Esophagus muscularis mucosa (tissue), 4 donors: ENCODE measurements around the gene DSC2. TPM values are rescaled to one million over a fixed set of nuclear protein-coding genes. Genes with fewer than 3 reads are reported as not detected.

Experiments used
- DNase-seq: peaks from one replicate; pipeline ENCODE4 v3.0.0-alpha.2; 2017; ENCODE audit errors: extremely low spot score
- H3K27ac ChIP-seq, 4 donors: fragments of 200-600 bp; sonication (generic); replicated peaks in 1 of 4; 1 replicate in 3 of 4; 2 replicates in 1 of 4; pipeline ENCODE4 v1.5.1; 2016 to 2019; ENCODE audit warnings: mild to moderate bottlenecking in 1 of 4
- H3K27me3 ChIP-seq, 4 donors: fragments of 200-600 bp; sonication (generic); one replicate each; pipeline versions ENCODE4 v1.5.1 to v1.6.0; 2016 to 2019
- H3K36me3 ChIP-seq, 4 donors: fragments of 200-600 bp; sonication (generic); one replicate each; pipeline ENCODE4 v1.5.1; 2016 to 2019
- H3K4me1 ChIP-seq, 4 donors: fragments of 200-600 bp; sonication (generic); one replicate each; pipeline ENCODE4 v1.5.1; 2016 to 2019
- H3K4me3 ChIP-seq, 4 donors: fragments of 200-600 bp; sonication (generic); 1 replicate in 2 of 4; 2 replicates in 2 of 4; pipeline ENCODE4 v1.5.1; 2016 to 2019; ENCODE audit warnings: mild to moderate bottlenecking in 4 of 4, moderate library complexity in 1 of 4
- H3K9me3 ChIP-seq, 4 donors: fragments of 200-600 bp; sonication (generic); 1 replicate in 3 of 4; 2 replicates in 1 of 4; pipeline ENCODE4 v1.5.1; 2016 to 2019
- CTCF ChIP-seq, 3 experiments: fragments of 200-600 bp in 2 of 3; fragments of 450-650 bp in 1 of 3; sonication (generic) in 2 of 3; IDR thresholded peaks; one replicate each; pipeline ENCODE4 v1.5.1; 2017 to 2019; ENCODE audit warnings: antibody characterized with exemption in 3 of 3, mild to moderate bottlenecking in 2 of 3, moderate library complexity in 1 of 3
- EP300 ChIP-seq: sonication (generic); formaldehyde crosslinking; IDR thresholded peaks from one replicate; pipeline ENCODE4 v1.6.1; 2017; ENCODE audit warnings: antibody characterized with exemption
- POLR2A ChIP-seq: fragments of 450-650 bp; IDR thresholded peaks from one replicate; pipeline ENCODE4 v1.6.1; 2017; ENCODE audit warnings: antibody characterized with exemption, moderate library complexity, mild to moderate bottlenecking, low read depth
- POLR2AphosphoS5 ChIP-seq, 2 donors: sonication (generic); formaldehyde crosslinking; IDR thresholded peaks; one replicate each; pipeline ENCODE4 v1.6.1; 2017; ENCODE audit warnings: antibody characterized with exemption in 2 of 2
- WGBS: methylation state at CpG from one replicate; pipeline ENCODE4 v1.1.5; 2018; 5-methylcytosine and 5-hydroxymethylcytosine counted together
- intact Hi-C: fragments of 100-400 bp; cut with DNase I; formaldehyde crosslinking; loops from one replicate; pipeline ENCODE4 v1.15.1; 2023
- total RNA-seq, 4 donors: library from RNA; depleted of rRNA; stranded (reverse); fragments of >200 nt; gene quantifications; one replicate each; pipeline versions ENCODE4 v1.1.0 to v1.2.1, GENCODE V29; 2016

The DSC2 gene
- total RNA-seq = 1 to 10 TPM; 1.9 to 4.6 (median 2.1) TPM

- intact Hi-C loops = no loop called here
- Histone ChIP-seq H3K27ac (peak within 1 kb of the TSS; percentile 58 to 70 (median 62)), H3K4me1 (peaks cover 0 to 16% (median 11%) of the 10 kb centered on the region in 4 donors), H3K4me3 (peak within 1 kb of the TSS; percentile 56 to 59 (median 58)), H3K36me3 (no peaks in the 10 kb centered on the region), H3K27me3 (peaks cover 0 to 29% (median 0%) of the 10 kb centered on the region in 4 donors), H3K9me3 (no peaks in the 10 kb centered on the region)
- TF ChIP-seq POLR2AphosphoS5 (IDR thresholded peaks at IDR 0.05) (no peak), CTCF (IDR thresholded peaks at IDR 0.05) (no peak), POLR2A (no peak), EP300 (no peak)
- no peak for DNase-seq
- 8% methylated on average over 23 of the region's 44 CpGs for WGBS
These were observed at the start of gene DSC2 for GRCh38 chr18:31102025-31102684. TSS of gene DSC2 (minus strand) at chr18:31102421. CDS start at chr18:31101971, 450 bp downstream.

- Histone ChIP-seq H3K4me1 (no peaks in the 10 kb centered on the region), H3K27me3 (no peaks in the 10 kb centered on the region), H3K4me3 (no peak overlapping the region), H3K9me3 (no peaks in the 10 kb centered on the region), H3K27ac (no peak overlapping the region), H3K36me3 (no peaks in the 10 kb centered on the region)
- WGBS = 74% methylated on average over 3 of the region's 3 CpGs
- no peak for DNase-seq
- intact Hi-C loops = no loop called here
- no peak for TF ChIP-seq POLR2AphosphoS5 (IDR thresholded peaks at IDR 0.05)
- TF ChIP-seq POLR2A = no peak
- no peak for TF ChIP-seq EP300
- no peak for TF ChIP-seq CTCF (IDR thresholded peaks at IDR 0.05)
These were observed 47.1 kb upstream of the DSC2 start for GRCh38 chr18:31149351-31149750.

- intact Hi-C loops = no loop called here
- 51% methylated on average over 3 of the region's 3 CpGs for WGBS
These were observed 46.4 kb upstream of the DSC2 start for GRCh38 chr18:31148600-31148999.

GRCh38 chr18:31146809-31147208 is 44.6 kb upstream of the DSC2 start:
- Histone ChIP-seq H3K4me3 (no peak overlapping the region), H3K27ac (no peak overlapping the region), H3K9me3 (no peaks in the 10 kb centered on the region), H3K4me1 (no peaks in the 10 kb centered on the region), H3K27me3 (no peaks in the 10 kb centered on the region), H3K36me3 (no peaks in the 10 kb centered on the region)
- no peak for DNase-seq
- no peak for TF ChIP-seq EP300
- no peak for TF ChIP-seq POLR2AphosphoS5 (IDR thresholded peaks at IDR 0.05)
- TF ChIP-seq POLR2A = no peak
- TF ChIP-seq CTCF (IDR thresholded peaks at IDR 0.05) = no peak
- intact Hi-C loops = no loop called here

More at GRCh38 chr18:31148600-31148999, 46.4 kb upstream of the DSC2 start:
- Histone ChIP-seq H3K36me3 (no peaks in the 10 kb centered on the region), H3K4me1 (no peaks in the 10 kb centered on the region), H3K27ac (no peak overlapping the region), H3K27me3 (no peaks in the 10 kb centered on the region), H3K4me3 (no peak overlapping the region), H3K9me3 (no peaks in the 10 kb centered on the region)
- TF ChIP-seq CTCF (IDR thresholded peaks at IDR 0.05) (no peak), POLR2A (no peak), EP300 (no peak), POLR2AphosphoS5 (IDR thresholded peaks at IDR 0.05) (no peak)
- no peak for DNase-seq

- no peak for TF ChIP-seq CTCF (IDR thresholded peaks at IDR 0.05)
- TF ChIP-seq EP300 = no peak
- Histone ChIP-seq H3K27me3 (no peaks in the 10 kb centered on the region), H3K27ac (no peak overlapping the region), H3K4me3 (no peak overlapping the region), H3K9me3 (no peaks in the 10 kb centered on the region), H3K4me1 (no peaks in the 10 kb centered on the region), H3K36me3 (no peaks in the 10 kb centered on the region)
- DNase-seq = no peak
- 82% methylated on average over 3 of the region's 3 CpGs for WGBS
- intact Hi-C loops = no loop called here
These were observed 40.8 kb upstream of the DSC2 start for GRCh38 chr18:31143025-31143424.
